ENCODE results near the gene HECTD2.
"Not testable (repeated sequence)": the region's sequence is repeated elsewhere in the genome, so short reads cannot be mapped to it uniquely, and the experiment has no call there.

HECTD2 gene

GRCh38 chr10:91415816-91416215 is 5.7 kb downstream of the HECTD2 start:
- FAIRE-seq = no peak

GRCh38 chr10:91416339-91416855 is 6.3 kb downstream of the HECTD2 start:
- FAIRE-seq = no peak

GRCh38 chr10:91418416-91418815 is 8.3 kb downstream of the HECTD2 start:
- no peak for FAIRE-seq

- no peak for FAIRE-seq
These were observed 10.7 kb downstream of the HECTD2 start for GRCh38 chr10:91420868-91421267.

- no peak for FAIRE-seq
These were observed 12.8 kb downstream of the HECTD2 start for GRCh38 chr10:91422915-91423314.

- FAIRE-seq = no peak
These were observed 13.9 kb downstream of the HECTD2 start for GRCh38 chr10:91424016-91424415.

GRCh38 chr10:91432175-91432574 is 22.0 kb downstream of the HECTD2 start:
- no peak for FAIRE-seq

GRCh38 chr10:91433620-91434019 is 23.5 kb downstream of the HECTD2 start:
- FAIRE-seq = no peak

- FAIRE-seq = no peak
These were observed 23.9 kb downstream of the HECTD2 start for GRCh38 chr10:91434041-91434440.

GRCh38 chr10:91435241-91435640 is 25.1 kb downstream of the HECTD2 start:
- no peak for FAIRE-seq

GRCh38 chr10:91438228-91438627 is 28.1 kb downstream of the HECTD2 start:
- FAIRE-seq = not testable (repeated sequence)

- no peak for FAIRE-seq
These were observed 34.4 kb downstream of the HECTD2 start for GRCh38 chr10:91444211-91445182.

- FAIRE-seq = no peak
These were observed 41.9 kb downstream of the HECTD2 start for GRCh38 chr10:91452063-91452462.

GRCh38 chr10:91453535-91453934 is 43.4 kb downstream of the HECTD2 start:
- FAIRE-seq = no peak

- not testable (repeated sequence) for FAIRE-seq
These were observed 45.0 kb downstream of the HECTD2 start for GRCh38 chr10:91455135-91455534.

GRCh38 chr10:91460681-91461080 is 50.5 kb downstream of the HECTD2 start:
- FAIRE-seq = no peak

GRCh38 chr10:91462423-91462822 is 52.3 kb downstream of the HECTD2 start:
- no peak for FAIRE-seq

GRCh38 chr10:91464500-91464899 is 54.4 kb downstream of the HECTD2 start:
- FAIRE-seq = no peak

GRCh38 chr10:91465261-91465660 is 55.1 kb downstream of the HECTD2 start:
- no peak for FAIRE-seq

GRCh38 chr10:91467114-91467513 is 57.0 kb downstream of the HECTD2 start:
- no peak for FAIRE-seq

GRCh38 chr10:91471602-91472001 is 61.5 kb downstream of the HECTD2 start:
- FAIRE-seq = no peak

GRCh38 chr10:91472911-91473310 is 62.8 kb downstream of the HECTD2 start:
- FAIRE-seq = no peak

GRCh38 chr10:91474009-91474408 is 63.9 kb downstream of the HECTD2 start:
- no peak for FAIRE-seq

- no peak for FAIRE-seq
These were observed 67.1 kb downstream of the HECTD2 start for GRCh38 chr10:91477236-91477635.
